Endodermal cell (in vitro differentiated cells): ENCODE measurements around the gene DCTN3. TPM values are rescaled to one million over a fixed set of nuclear protein-coding genes. Genes with fewer than 3 reads are reported as not detected.

Source experiments
- DNase-seq: peaks from one replicate; pipeline ENCODE4 v3.0.0-alpha.2; 2017
- H3K27ac ChIP-seq: 2 replicates; pipeline ENCODE4 v1.5.1; 2013; ENCODE audit warnings: mild to moderate bottlenecking, low read depth, low read length, moderate library complexity
- H3K27me3 ChIP-seq: 2 replicates; pipeline ENCODE4 v1.6.1; 2013; ENCODE audit warnings: mild to moderate bottlenecking, low read length, moderate library complexity; ENCODE audit not compliant: insufficient read depth, control insufficient read depth, poor library complexity, severe bottlenecking
- H3K36me3 ChIP-seq: 2 replicates; pipeline ENCODE4 v1.7.0; 2013; ENCODE audit warnings: mild to moderate bottlenecking, low read length, moderate library complexity; ENCODE audit not compliant: control insufficient read depth, insufficient read depth
- H3K4me1 ChIP-seq: one replicate; pipeline ENCODE4 v1.7.0; 2013; ENCODE audit warnings: low read length; ENCODE audit not compliant: control insufficient read depth, insufficient read depth
- H3K4me3 ChIP-seq: 2 replicates; pipeline ENCODE4 v1.5.1; 2013; ENCODE audit warnings: mild to moderate bottlenecking, low read length, moderate library complexity
- H3K9ac ChIP-seq: 2 replicates; pipeline ENCODE4 v1.6.1; 2013; ENCODE audit warnings: mild to moderate bottlenecking, low read length, moderate library complexity; ENCODE audit not compliant: poor library complexity, severe bottlenecking; ENCODE audit errors: extremely low read depth
- H3K9me3 ChIP-seq: 2 replicates; pipeline ENCODE4 v1.6.1; 2013; ENCODE audit warnings: mild to moderate bottlenecking, low read length, moderate library complexity; ENCODE audit not compliant: control insufficient read depth
- H3K27ac Mint-ChIP-seq: 2 replicates; pipeline ENCODE4 v1.8.0; 2020; ENCODE audit warnings: mixed read lengths
- H3K27me3 Mint-ChIP-seq: 2 replicates; pipeline ENCODE4 v1.8.0; 2021; ENCODE audit warnings: mild to moderate bottlenecking, mixed read lengths; ENCODE audit not compliant: insufficient read depth
- H3K36me3 Mint-ChIP-seq: 2 replicates; pipeline ENCODE4 v1.8.0; 2020; ENCODE audit warnings: low read depth, mixed read lengths
- H3K4me1 Mint-ChIP-seq: 2 replicates; pipeline ENCODE4 v1.8.0; 2020; ENCODE audit warnings: mixed read lengths
- H3K4me3 Mint-ChIP-seq: 2 replicates; pipeline ENCODE4 v1.8.0; 2020; ENCODE audit warnings: mild to moderate bottlenecking, moderate library complexity, mixed read lengths
- H3K9me3 Mint-ChIP-seq: 2 replicates; pipeline ENCODE4 v1.8.0; 2020; ENCODE audit warnings: mild to moderate bottlenecking, mixed read lengths
- CTCF ChIP-seq: fragments of 200-600 bp; sonication (generic); conservative IDR thresholded peaks from 2 replicates; pipeline ENCODE4 v1.5.0; 2021; ENCODE audit warnings: antibody characterized with exemption, mild to moderate bottlenecking
- WGBS, 2 experiments: methylation state at CpG; one replicate each; pipeline versions ENCODE4 v1.1.5 to v1.1.7; 2013; ENCODE audit warnings: missing lambda C conversion rate in 2 of 2, mixed read lengths in 1 of 2; ENCODE audit not compliant: insufficient coverage in 1 of 2, insufficient read length in 1 of 2; 5-methylcytosine and 5-hydroxymethylcytosine counted together
- total RNA-seq, 2 donors: library from RNA; stranded (reverse); fragmentation: NEBNext Ultra II Directional in 1 of 2; extraction: Animal tissue kit (Norgen Biotek cat#: 25700) in 1 of 2; gene quantifications; 2 replicates in 1 of 2; 3 replicates in 1 of 2; pipeline ENCODE4 v1.2.1, GENCODE V29; 2021

DCTN3 gene
- total RNA-seq, 2 donors from 2014 or later, result 51.9 to 53.6 TPM

- H3K4me3 ChIP-seq, result peak within 1 kb of the TSS; percentile 90
Measured at GRCh38 chr9:34611811-34612787, 8.2 kb downstream of the DCTN3 start, which contains the start of gene RPP25L. RPP25L (minus strand) TSS chr9:34612097; CDS start chr9:34611296, 801 bp downstream.

GRCh38 chr9:34611251-34611810, 9.0 kb downstream of the DCTN3 start:
- Mint-ChIP-seq H3K27me3 (peaks cover 1% of the 10 kb centered on the region), H3K9me3 (no peaks in the 10 kb centered on the region), H3K4me3 (peak overlapping the region; percentile 85), H3K36me3 (peaks cover 17% of the 10 kb centered on the region), H3K4me1 (peaks cover 18% of the 10 kb centered on the region), H3K27ac (peak overlapping the region; percentile 86)
- 62 to 70% methylated on average over 7 to 10 of the region's 10 CpGs for WGBS, 2 experiments
- Histone ChIP-seq H3K27me3 (no peaks in the 10 kb centered on the region), H3K9ac (peak overlapping the region; percentile 81), H3K9me3 (no peaks in the 10 kb centered on the region), H3K27ac (peak overlapping the region; percentile 4), H3K36me3 (peaks cover 11% of the 10 kb centered on the region), H3K4me3 (peak overlapping the region; percentile 90), H3K4me1 (no peaks in the 10 kb centered on the region)
- no peak for TF ChIP-seq CTCF
- DNase-seq, result no peak

More at GRCh38 chr9:34611811-34612787, 8.2 kb downstream of the DCTN3 start, which contains the start of gene RPP25L:
- peak; percentile 92 for DNase-seq
- no peaks in the 10 kb centered on the region for H3K27me3 ChIP-seq
- H3K9me3 Mint-ChIP-seq, result no peaks in the 10 kb centered on the region
- no peaks in the 10 kb centered on the region for H3K9me3 ChIP-seq
- peaks cover 22% of the 10 kb centered on the region for H3K36me3 Mint-ChIP-seq
- WGBS, 2 experiments, result 2% methylated on average over 37 to 77 of the region's 77 CpGs
- H3K36me3 ChIP-seq, result peaks cover 17% of the 10 kb centered on the region
- no peak for TF ChIP-seq CTCF
- H3K27ac Mint-ChIP-seq, result peak within 1 kb of the TSS; percentile 86
- no peaks in the 10 kb centered on the region for H3K4me1 ChIP-seq
- H3K4me1 Mint-ChIP-seq, result peaks cover 18% of the 10 kb centered on the region
- peak within 1 kb of the TSS; percentile 85 for H3K4me3 Mint-ChIP-seq
- H3K27ac ChIP-seq, result peak within 1 kb of the TSS; percentile 90
- H3K9ac ChIP-seq, result peak within 1 kb of the TSS; percentile 81
- H3K27me3 Mint-ChIP-seq, result peaks cover 1% of the 10 kb centered on the region

- Mint-ChIP-seq H3K36me3 (peaks cover 13% of the 10 kb centered on the region), H3K9me3 (no peaks in the 10 kb centered on the region), H3K27me3 (peaks cover 1% of the 10 kb centered on the region), H3K4me1 (peaks cover 18% of the 10 kb centered on the region), H3K4me3 (peak overlapping the region; percentile 85), H3K27ac (no peak overlapping the region)
- H3K27ac ChIP-seq, result no peak overlapping the region
- no peak for TF ChIP-seq CTCF
- H3K9ac ChIP-seq, result no peak overlapping the region
- no peak for DNase-seq
- H3K9me3 ChIP-seq, result no peaks in the 10 kb centered on the region
- H3K36me3 ChIP-seq, result peaks cover 4% of the 10 kb centered on the region
- peaks cover 6% of the 10 kb centered on the region for H3K27me3 ChIP-seq
- H3K4me1 ChIP-seq, result no peaks in the 10 kb centered on the region
- 93 to 96% methylated on average over 8 to 20 of the region's 20 CpGs for WGBS, 2 experiments
- H3K4me3 ChIP-seq, result peak overlapping the region; percentile 90
Measured at GRCh38 chr9:34610434-34611206, 9.7 kb downstream of the DCTN3 start.
